PFSK-1 (cell line): ENCODE measurements around the gene AIF1.

Experiments used
- FOXP2 ChIP-seq: optimal IDR thresholded peaks from 2 replicates; pipeline ENCODE3; 2011; ENCODE audit warnings: borderline replicate concordance, control low read depth, inconsistent platforms; ENCODE audit not compliant: insufficient read depth; ENCODE audit errors: extremely low read length, extremely low read depth
- POLR2AphosphoS5 ChIP-seq: IDR thresholded peaks from 2 replicates; pipeline ENCODE4 v1.6.1; 2012; ENCODE audit warnings: low read depth, mild to moderate bottlenecking, control low read depth, low read length, moderate library complexity
- REST ChIP-seq, 2 experiments: IDR thresholded peaks; 2 replicates each; pipeline versions ENCODE4 v1.6.1 to v1.8.0; 2011 to 2012; ENCODE audit warnings: low read depth in 2 of 2, low read length in 2 of 2, control low read depth in 1 of 2, inconsistent platforms in 1 of 2, mild to moderate bottlenecking in 1 of 2, moderate library complexity in 1 of 2; ENCODE audit not compliant: insufficient read depth in 1 of 2
- SIN3A ChIP-seq: IDR thresholded peaks from 2 replicates; pipeline ENCODE4 v1.6.1; 2012; ENCODE audit warnings: mild to moderate bottlenecking, low read length, moderate library complexity, borderline replicate concordance; ENCODE audit not compliant: insufficient read depth
- TAF1 ChIP-seq: IDR thresholded peaks from 2 replicates; pipeline ENCODE4 v1.6.1; 2012; ENCODE audit warnings: low read length, control low read depth, borderline replicate concordance; ENCODE audit not compliant: insufficient read depth

Gene AIF1

GRCh38 chr6:31614075-31614619 lies 887 bp upstream of the AIF1 start:
- no peak for TF ChIP-seq TAF1
- no peak for TF ChIP-seq SIN3A
- no peak for TF ChIP-seq REST (IDR thresholded peaks at IDR 0.05; ENCODE audit: insufficient read depth in 1 of 2, low read depth in 2 of 2, low read length in 2 of 2)
- TF ChIP-seq POLR2AphosphoS5 = no peak
- TF ChIP-seq FOXP2 = no peak

- no peak for TF ChIP-seq POLR2AphosphoS5
- TF ChIP-seq REST (IDR thresholded peaks at IDR 0.05; ENCODE audit: insufficient read depth in 1 of 2, low read depth in 2 of 2, low read length in 2 of 2) = no peak
- TF ChIP-seq SIN3A = no peak
- TF ChIP-seq TAF1 = no peak
- no peak for TF ChIP-seq FOXP2
These were observed 714 bp downstream of the AIF1 start for GRCh38 chr6:31615748-31616147.

- no peak for TF ChIP-seq POLR2AphosphoS5
- TF ChIP-seq SIN3A = no peak
- TF ChIP-seq TAF1 = no peak
- TF ChIP-seq FOXP2 = no peak
- no peak for TF ChIP-seq REST (IDR thresholded peaks at IDR 0.05; ENCODE audit: insufficient read depth in 1 of 2, low read depth in 2 of 2, low read length in 2 of 2)
These were observed 2.0 kb downstream of the AIF1 start for GRCh38 chr6:31617010-31617409.

GRCh38 chr6:31619805-31620585 lies 5.0 kb downstream of the AIF1 start:
- TF ChIP-seq SIN3A = peak; percentile 20; the same call in 1 of the 2 replicates
- 0 out of 2 replicates have a peak, but pooled peaks have one; percentile 42 for TF ChIP-seq TAF1
- TF ChIP-seq FOXP2 = peak; percentile 50
- no peak for TF ChIP-seq REST (IDR thresholded peaks at IDR 0.05; ENCODE audit: insufficient read depth in 1 of 2, low read depth in 2 of 2, low read length in 2 of 2)
- peak; percentile 58; the same call in 1 of the 2 replicates for TF ChIP-seq POLR2AphosphoS5
